ENCODE data around the gene MRPS27.

MRPS27 gene

GRCh38 chr5:72206994-72207393 is 113.0 kb downstream of the MRPS27 start:
- H3K4me1 Mint-ChIP-seq: peaks cover 10% of the 10 kb centered on the region
- no peak for TF ChIP-seq CTCF (IDR thresholded peaks at IDR 0.05; ENCODE audit: unreplicated experiment in 3 of 3)
- no peak overlapping the region for H3K4me3 Mint-ChIP-seq
- H3K36me3 Mint-ChIP-seq (ENCODE audit: low read depth): peaks cover 45% of the 10 kb centered on the region
- no peaks in the 10 kb centered on the region for H3K27me3 Mint-ChIP-seq (ENCODE audit: low read depth)
- H3K27ac Mint-ChIP-seq: no peak overlapping the region
- H3K9me3 Mint-ChIP-seq: no peaks in the 10 kb centered on the region

GRCh38 chr5:72206160-72206559 is 113.9 kb downstream of the MRPS27 start:
- Mint-ChIP-seq H3K36me3 (ENCODE audit: low read depth) (peaks cover 45% of the 10 kb centered on the region), H3K27ac (no peak overlapping the region), H3K4me1 (peaks cover 6% of the 10 kb centered on the region), H3K27me3 (ENCODE audit: low read depth) (no peaks in the 10 kb centered on the region), H3K9me3 (no peaks in the 10 kb centered on the region), H3K4me3 (no peak overlapping the region)
- no peak for TF ChIP-seq CTCF (IDR thresholded peaks at IDR 0.05; ENCODE audit: unreplicated experiment in 3 of 3)

GRCh38 chr5:72205431-72206009 is 114.5 kb downstream of the MRPS27 start:
- TF ChIP-seq CTCF (IDR thresholded peaks at IDR 0.05; ENCODE audit: unreplicated experiment in 3 of 3): no peak
- peaks cover 4% of the 10 kb centered on the region for H3K4me1 Mint-ChIP-seq
- no peak overlapping the region for H3K4me3 Mint-ChIP-seq
- H3K27me3 Mint-ChIP-seq (ENCODE audit: low read depth): no peaks in the 10 kb centered on the region
- H3K27ac Mint-ChIP-seq: no peak overlapping the region
- peaks cover 48% of the 10 kb centered on the region for H3K36me3 Mint-ChIP-seq (ENCODE audit: low read depth)
- no peaks in the 10 kb centered on the region for H3K9me3 Mint-ChIP-seq

- H3K36me3 Mint-ChIP-seq (ENCODE audit: low read depth): peaks cover 54% of the 10 kb centered on the region
Measured at GRCh38 chr5:72204946-72205345, 115.1 kb downstream of the MRPS27 start.

GRCh38 chr5:72203251-72203845 is 116.7 kb downstream of the MRPS27 start:
- Mint-ChIP-seq H3K4me1 (no peaks in the 10 kb centered on the region), H3K27ac (no peak overlapping the region), H3K36me3 (ENCODE audit: low read depth) (peaks cover 66% of the 10 kb centered on the region), H3K27me3 (ENCODE audit: low read depth) (no peaks in the 10 kb centered on the region), H3K4me3 (no peak overlapping the region), H3K9me3 (peaks cover under 1% of the 10 kb centered on the region)
- TF ChIP-seq CTCF (IDR thresholded peaks at IDR 0.05; ENCODE audit: unreplicated experiment in 3 of 3): no peak

More at GRCh38 chr5:72204946-72205345, 115.1 kb downstream of the MRPS27 start:
- Mint-ChIP-seq H3K27ac (no peak overlapping the region), H3K4me3 (no peak overlapping the region), H3K4me1 (peaks cover 4% of the 10 kb centered on the region), H3K9me3 (no peaks in the 10 kb centered on the region), H3K27me3 (ENCODE audit: low read depth) (no peaks in the 10 kb centered on the region)
- no peak for TF ChIP-seq CTCF (IDR thresholded peaks at IDR 0.05; ENCODE audit: unreplicated experiment in 3 of 3)

GRCh38 chr5:72202331-72202825 is 117.7 kb downstream of the MRPS27 start:
- Mint-ChIP-seq H3K27ac (no peak overlapping the region), H3K9me3 (peaks cover 6% of the 10 kb centered on the region), H3K4me3 (no peak overlapping the region), H3K4me1 (no peaks in the 10 kb centered on the region), H3K27me3 (ENCODE audit: low read depth) (no peaks in the 10 kb centered on the region), H3K36me3 (ENCODE audit: low read depth) (peaks cover 69% of the 10 kb centered on the region)
- TF ChIP-seq CTCF (IDR thresholded peaks at IDR 0.05; ENCODE audit: unreplicated experiment in 3 of 3): no peak
